Fibroblast of lung (primary cell): Measurements from ENCODE around the gene RNASE8.

ENCODE experiments used
- CTCF ChIP-seq, 2 donors: IDR thresholded peaks in 1 of 2; conservative IDR thresholded peaks in 1 of 2; 1 replicate in 1 of 2; 2 replicates in 1 of 2; pipeline ENCODE4 v1.5.1; 2011 to 2012; ENCODE audit warnings: low read length in 2 of 2, control low read depth in 1 of 2, inconsistent platforms in 1 of 2, low read depth in 1 of 2, mild to moderate bottlenecking in 1 of 2
- EZH2 ChIP-seq: IDR thresholded peaks from 2 replicates; pipeline ENCODE4 v1.5.1; 2012; ENCODE audit warnings: low read length, control low read depth, mild to moderate bottlenecking; ENCODE audit errors: missing control alignments

- TF ChIP-seq CTCF (conservative IDR thresholded peaks at IDR 0.05 in 1 of 2, IDR thresholded peaks at IDR 0.05 in 1 of 2; ENCODE audit: low read depth in 1 of 2, low read length in 2 of 2) (no peak), EZH2 (no peak)
Measured at GRCh38 chr14:21087294-21088091, 29.9 kb downstream of the RNASE8 start.
